H4 (cell line): ENCODE data around the gene FGF1. TPM values are rescaled to one million over a fixed set of nuclear protein-coding genes. Genes with fewer than 3 reads are reported as not detected.

Experiments used
- DNase-seq: peaks from one replicate; pipeline ENCODE4 v3.0.0-alpha.2; 2015; ENCODE audit warnings: low spot score
- total RNA-seq: library from RNA; depleted of rRNA; stranded (reverse); fragments of >200 nt; shearing (Covaris generic); gene quantifications from 2 replicates; pipeline ENCODE4 v1.2.3, GENCODE V29; 2014; rRNA removed

Gene FGF1
- total RNA-seq, result 3.1 and 3.2 TPM in 2 replicates

GRCh38 chr5:142685418-142686209, at the start of gene FGF1:
Gene FGF1 (minus strand): TSS chr5:142686090. CDS start chr5:142614127, 71,963 bp downstream.
- DNase-seq, result peak; percentile 73

- DNase-seq, result no peak
These were observed 41.8 kb upstream of the FGF1 start for GRCh38 chr5:142727735-142728047.

- DNase-seq, result no peak
These were observed 40.4 kb upstream of the FGF1 start for GRCh38 chr5:142726188-142726731.

- DNase-seq, result no peak
These were observed 39.6 kb upstream of the FGF1 start for GRCh38 chr5:142725231-142726187.

- DNase-seq, result no peak
These were observed 38.9 kb upstream of the FGF1 start for GRCh38 chr5:142724821-142725220.

GRCh38 chr5:142722896-142723295, 37.0 kb upstream of the FGF1 start:
- DNase-seq, result no peak

GRCh38 chr5:142722146-142722545, 36.3 kb upstream of the FGF1 start:
- no peak for DNase-seq

GRCh38 chr5:142720641-142721271, 34.9 kb upstream of the FGF1 start:
- DNase-seq, result no peak

GRCh38 chr5:142719836-142720370, 34.0 kb upstream of the FGF1 start:
- no peak for DNase-seq

- DNase-seq, result peak; percentile 66
These were observed 31.8 kb upstream of the FGF1 start for GRCh38 chr5:142717582-142718215.

- peak; percentile 76 for DNase-seq
These were observed 31.1 kb upstream of the FGF1 start for GRCh38 chr5:142716963-142717362.

- no peak for DNase-seq
These were observed 29.4 kb upstream of the FGF1 start for GRCh38 chr5:142715291-142715690.

- peak; percentile 76 for DNase-seq
These were observed 27.3 kb upstream of the FGF1 start for GRCh38 chr5:142713121-142713706.

- no peak for DNase-seq
These were observed 17.3 kb upstream of the FGF1 start for GRCh38 chr5:142703153-142703552.

GRCh38 chr5:142701673-142702311, 15.9 kb upstream of the FGF1 start:
- DNase-seq, result no peak

GRCh38 chr5:142700566-142700965, 14.7 kb upstream of the FGF1 start:
- no peak for DNase-seq

- DNase-seq, result peak; percentile 70
These were observed 13.4 kb upstream of the FGF1 start for GRCh38 chr5:142699184-142699720.

GRCh38 chr5:142698447-142699183, 12.7 kb upstream of the FGF1 start:
- no peak for DNase-seq
